NCI-H1436 (cell line): ENCODE data around the gene SCN9A.
"Not testable (repeated sequence)": the region's sequence is repeated elsewhere in the genome, so short reads cannot be mapped to it uniquely, and the experiment has no call there.

Source experiments
- DNase-seq: peaks from one replicate; lab custom pipeline; 2025; lab: John Stamatoyannopoulos, UW

The SCN9A gene

GRCh38 chr2:166240387-166241313 is 135.1 kb downstream of the SCN9A start:
- DNase-seq: no peak

- no peak for DNase-seq
Observed at GRCh38 chr2:166239548-166239947, 136.2 kb downstream of the SCN9A start.

GRCh38 chr2:166238176-166238575 is 137.6 kb downstream of the SCN9A start:
- no peak for DNase-seq

GRCh38 chr2:166234112-166234846 is 141.5 kb downstream of the SCN9A start:
- DNase-seq: no peak

GRCh38 chr2:166233244-166233643 is 142.5 kb downstream of the SCN9A start:
- DNase-seq: no peak

- DNase-seq: no peak
Observed at GRCh38 chr2:166230724-166231070, 145.0 kb downstream of the SCN9A start.

- no peak for DNase-seq
Observed at GRCh38 chr2:166230024-166230723, 145.6 kb downstream of the SCN9A start.

- no peak for DNase-seq
Observed at GRCh38 chr2:166229678-166230023, 146.1 kb downstream of the SCN9A start.

GRCh38 chr2:166224197-166224596 is 151.5 kb downstream of the SCN9A start:
- no peak for DNase-seq

- DNase-seq: no peak
Observed at GRCh38 chr2:166223298-166223697, 152.4 kb downstream of the SCN9A start.

- DNase-seq: no peak
Observed at GRCh38 chr2:166211079-166211478, 164.7 kb downstream of the SCN9A start.

- DNase-seq: not testable (repeated sequence)
Observed at GRCh38 chr2:166209944-166210343, 165.8 kb downstream of the SCN9A start.

- not testable (repeated sequence) for DNase-seq
Observed at GRCh38 chr2:166209367-166209766, 166.4 kb downstream of the SCN9A start.

- DNase-seq: not testable (repeated sequence)
Observed at GRCh38 chr2:166206153-166206552, 169.6 kb downstream of the SCN9A start.

- DNase-seq: no peak
Observed at GRCh38 chr2:166202778-166203177, 173.0 kb downstream of the SCN9A start.

GRCh38 chr2:166197446-166197845 is 178.3 kb downstream of the SCN9A start:
- no peak for DNase-seq

GRCh38 chr2:166193407-166193806 is 182.3 kb downstream of the SCN9A start:
- no peak for DNase-seq

- DNase-seq: no peak
Observed at GRCh38 chr2:166188084-166188483, 187.7 kb downstream of the SCN9A start.

GRCh38 chr2:166184789-166185188 is 191.0 kb downstream of the SCN9A start:
- DNase-seq: no peak

GRCh38 chr2:166181813-166182154 is 194.0 kb downstream of the SCN9A start:
- DNase-seq: no peak

- peak; percentile 56 for DNase-seq
Observed at GRCh38 chr2:166180951-166181812, 194.6 kb downstream of the SCN9A start.

- DNase-seq: no peak
Observed at GRCh38 chr2:166179201-166179600, 196.5 kb downstream of the SCN9A start.
